Measurements from ENCODE around the gene PUSL1. TPM values are rescaled to one million over a fixed set of nuclear protein-coding genes. Genes with fewer than 3 reads are reported as not detected.

The PUSL1 gene
- total RNA-seq, 4 donors from 2014 or later = 20.0 to 52.5 (median 33.2) TPM

GRCh38 chr1:1307261-1307922 is 1.0 kb upstream of the PUSL1 start:
- Histone ChIP-seq H3K27me3 (no peaks in the 10 kb centered on the region), H3K36me3 (peaks cover 4 to 24% (median 11%) of the 10 kb centered on the region in 3 donors), H3K4me3 (peak overlapping the region; percentile 70 to 76 (median 74)), H3K9me3 (no peaks in the 10 kb centered on the region), H3K4me1 (peaks cover 61 to 85% (median 71%) of the 10 kb centered on the region in 3 donors), H3K27ac (peak overlapping the region; percentile 95 to 99 (median 98))
- TF ChIP-seq CTCF (IDR thresholded peaks at IDR 0.05) (no peak), POLR2A (IDR thresholded peaks at IDR 0.05) (no peak)
- DNase-seq = no peak
- intact Hi-C loops (cut with DNase I) = no loop called here
- 0 to 5% methylated on average over 1 to 4 of the region's 83 CpGs for WGBS, 2 donors

GRCh38 chr1:1308756-1309250 is 406 bp downstream of the PUSL1 start:
- no peaks in the 10 kb centered on the region for H3K27me3 ChIP-seq
- H3K27ac ChIP-seq = peak overlapping the region; percentile 95 to 99 (median 98)
- DNase-seq = no peak
- peaks cover 17 to 39% (median 25%) of the 10 kb centered on the region in 3 donors for H3K36me3 ChIP-seq
- peak overlapping the region; percentile 70 to 76 (median 74) for H3K4me3 ChIP-seq
- H3K9me3 ChIP-seq = no peaks in the 10 kb centered on the region
- peaks cover 49 to 70% (median 59%) of the 10 kb centered on the region in 3 donors for H3K4me1 ChIP-seq
- TF ChIP-seq POLR2A (IDR thresholded peaks at IDR 0.05) (no peak), CTCF (IDR thresholded peaks at IDR 0.05) (no peak)
- intact Hi-C loops (cut with DNase I) = no loop called here
- no CpG with 5 or more reads among the region's 66 CpGs for WGBS, 2 donors

- H3K27ac ChIP-seq = peak overlapping the region; percentile 95 to 99 (median 98)
- H3K36me3 ChIP-seq = peaks cover 24 to 45% (median 32%) of the 10 kb centered on the region in 3 donors
- no peaks in the 10 kb centered on the region for H3K9me3 ChIP-seq
- WGBS, 2 donors = 0 to 11% methylated on average over 3 to 17 of the region's 57 CpGs
- no peaks in the 10 kb centered on the region for H3K27me3 ChIP-seq
- TF ChIP-seq POLR2A (IDR thresholded peaks at IDR 0.05) (no peak), CTCF (IDR thresholded peaks at IDR 0.05) (no peak)
- peak overlapping the region; percentile 70 to 76 (median 74) for H3K4me3 ChIP-seq
- peaks cover 43 to 64% (median 52%) of the 10 kb centered on the region in 3 donors for H3K4me1 ChIP-seq
- intact Hi-C loops (cut with DNase I) = no loop called here
- no peak for DNase-seq
Observed at GRCh38 chr1:1309251-1310108, 1.1 kb downstream of the PUSL1 start.

- no peaks in the 10 kb centered on the region for H3K27me3 ChIP-seq
- H3K4me1 ChIP-seq = peaks cover 37 to 59% (median 46%) of the 10 kb centered on the region in 3 donors
- no peaks in the 10 kb centered on the region for H3K9me3 ChIP-seq
- H3K4me3 ChIP-seq = peak overlapping the region; percentile 70 to 76 (median 74)
- H3K27ac ChIP-seq = peak overlapping the region; percentile 95 to 99 (median 98)
- peaks cover 30 to 51% (median 34%) of the 10 kb centered on the region in 3 donors for H3K36me3 ChIP-seq
- 60% methylated on average over 1 of the region's 3 CpGs; no CpG with 5 or more reads in 1 of the 2 donors for whole genome bisulfite sequencing, 2 donors
- TF ChIP-seq POLR2A (IDR thresholded peaks at IDR 0.05) (no peak), CTCF (IDR thresholded peaks at IDR 0.05) (no peak)
- DNase-seq = no peak
- intact Hi-C loops (cut with DNase I) = no loop called here
Observed at GRCh38 chr1:1310109-1310385, 1.6 kb downstream of the PUSL1 start.
